Testis (tissue), 3 donors: ENCODE measurements around the gene AIRE. TPM values are rescaled to one million over a fixed set of nuclear protein-coding genes. Genes with fewer than 3 reads are reported as not detected.

Source experiments
- DNase-seq: peaks from one replicate; pipeline ENCODE4 v3.0.0-alpha.2; 2019
- H3K27ac ChIP-seq, 2 donors: fragments of 200-600 bp; sonication (generic); one replicate each; pipeline ENCODE4 v1.5.1; 2019
- H3K27me3 ChIP-seq: fragments of 200-600 bp; sonication (generic); one replicate; pipeline ENCODE4 v1.5.1; 2019
- H3K36me3 ChIP-seq: fragments of 200-600 bp; sonication (generic); one replicate; pipeline ENCODE4 v1.5.1; 2017; ENCODE audit warnings: low read depth; ENCODE audit errors: missing control alignments
- H3K4me1 ChIP-seq: fragments of 200-600 bp; sonication (generic); one replicate; pipeline ENCODE4 v1.5.1; 2019
- H3K4me3 ChIP-seq, 2 donors: fragments of 200-600 bp; sonication (generic); one replicate each; pipeline ENCODE4 v1.5.1; 2017 to 2019
- H3K9me3 ChIP-seq: fragments of 200-600 bp; sonication (generic); one replicate; pipeline ENCODE4 v1.5.1; 2017
- POLR2A ChIP-seq: fragments of 450-650 bp; IDR thresholded peaks from one replicate; pipeline ENCODE4 v1.6.1; 2017; ENCODE audit warnings: antibody characterized with exemption, mild to moderate bottlenecking, moderate library complexity
- WGBS, 2 donors: methylation state at CpG; one replicate each; pipeline ENCODE4 v1.1.5; 2018; 5-methylcytosine and 5-hydroxymethylcytosine counted together
- intact Hi-C: fragments of 100-400 bp; cut with DNase I; formaldehyde crosslinking; loops from one replicate; pipeline ENCODE4 v1.15.1; 2023; ENCODE audit warnings: low total_unique reads
- polyA plus RNA-seq: library from polyadenylated mRNA; stranded (reverse); fragments of 350-450 nt; fragmentation: Illumina TruSeq; extraction: RNeasy Lipid Tissue Mini Kit (QIAGEN cat#74804); gene quantifications from one replicate; pipeline ENCODE4 v1.2.3, GENCODE V29; 2014; ENCODE audit warnings: low read depth, low replicate concordance; ENCODE audit not compliant: insufficient read depth
- total RNA-seq, 2 donors: library from RNA; depleted of rRNA; stranded (reverse); fragments of >200 nt; gene quantifications; one replicate each; pipeline ENCODE4 v1.2.3, GENCODE V29; 2016
- TF ChIP-seq, protein P1 (sequence below), 3 experiments: fragments of 450-650 bp in 2 of 3; fragments of 200-600 bp in 1 of 3; sonication (generic) in 1 of 3; IDR thresholded peaks; one replicate each; pipeline ENCODE4 v1.5.1; 2016 to 2019; ENCODE audit warnings: antibody characterized with exemption in 3 of 3, mild to moderate bottlenecking in 2 of 3, moderate library complexity in 1 of 3

Gene AIRE
- total and polyA plus RNA-seq, 3 donors from 2014 or later = 0.16 to 0.68 (median 0.55) TPM

DNA sequence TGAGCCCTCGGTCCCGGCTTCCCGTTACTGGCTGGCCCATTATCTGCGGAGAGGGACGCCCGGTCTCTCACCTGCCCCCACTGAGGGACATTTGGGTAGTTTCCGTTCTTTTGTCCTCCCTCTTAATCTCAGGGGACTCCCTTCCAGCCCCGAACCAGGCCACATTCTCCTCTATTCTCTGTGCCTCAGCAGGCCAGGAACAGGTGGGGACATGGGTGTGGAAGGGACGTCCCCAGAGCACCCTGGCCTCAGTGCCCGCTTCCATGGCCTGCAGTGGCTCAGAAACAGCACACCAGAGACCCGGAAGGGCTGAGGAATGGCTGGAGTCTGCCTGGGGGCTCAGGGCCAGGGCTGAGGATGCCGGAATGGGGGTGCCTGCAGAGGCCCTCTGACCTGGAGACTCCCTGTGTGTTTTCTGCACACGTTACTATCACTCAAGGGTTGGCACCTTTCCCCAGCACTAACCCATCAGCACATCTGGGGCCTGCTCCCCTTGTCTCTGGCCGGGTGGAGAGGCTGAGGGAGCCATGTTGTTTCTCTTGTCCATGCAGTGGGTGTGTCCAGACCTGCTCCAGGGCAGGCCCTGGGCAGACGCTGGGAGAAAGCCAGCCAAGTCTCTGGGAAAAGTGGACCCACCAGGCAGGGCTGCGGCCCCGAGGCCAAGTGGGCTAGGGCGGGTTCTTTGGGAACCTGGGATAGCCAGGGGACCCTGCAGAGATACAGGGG is 14.0 kb upstream of the AIRE start:
- WGBS, 2 donors = 92% methylated on average over 14 to 18 of the region's 18 CpGs
- intact Hi-C loops = no loop called here
- no peaks in the 10 kb centered on the region for H3K36me3 ChIP-seq
- no peaks in the 10 kb centered on the region for H3K9me3 ChIP-seq
- TF ChIP-seq, protein P1, sequence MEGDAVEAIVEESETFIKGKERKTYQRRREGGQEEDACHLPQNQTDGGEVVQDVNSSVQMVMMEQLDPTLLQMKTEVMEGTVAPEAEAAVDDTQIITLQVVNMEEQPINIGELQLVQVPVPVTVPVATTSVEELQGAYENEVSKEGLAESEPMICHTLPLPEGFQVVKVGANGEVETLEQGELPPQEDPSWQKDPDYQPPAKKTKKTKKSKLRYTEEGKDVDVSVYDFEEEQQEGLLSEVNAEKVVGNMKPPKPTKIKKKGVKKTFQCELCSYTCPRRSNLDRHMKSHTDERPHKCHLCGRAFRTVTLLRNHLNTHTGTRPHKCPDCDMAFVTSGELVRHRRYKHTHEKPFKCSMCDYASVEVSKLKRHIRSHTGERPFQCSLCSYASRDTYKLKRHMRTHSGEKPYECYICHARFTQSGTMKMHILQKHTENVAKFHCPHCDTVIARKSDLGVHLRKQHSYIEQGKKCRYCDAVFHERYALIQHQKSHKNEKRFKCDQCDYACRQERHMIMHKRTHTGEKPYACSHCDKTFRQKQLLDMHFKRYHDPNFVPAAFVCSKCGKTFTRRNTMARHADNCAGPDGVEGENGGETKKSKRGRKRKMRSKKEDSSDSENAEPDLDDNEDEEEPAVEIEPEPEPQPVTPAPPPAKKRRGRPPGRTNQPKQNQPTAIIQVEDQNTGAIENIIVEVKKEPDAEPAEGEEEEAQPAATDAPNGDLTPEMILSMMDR (IDR thresholded peaks at IDR 0.05) = no peak
- no peak for TF ChIP-seq POLR2A
- H3K27ac ChIP-seq = no peak overlapping the region
- H3K4me3 ChIP-seq = no peak overlapping the region
- DNase-seq = no peak
- H3K27me3 ChIP-seq = no peaks in the 10 kb centered on the region
- no peaks in the 10 kb centered on the region for H3K4me1 ChIP-seq

DNA sequence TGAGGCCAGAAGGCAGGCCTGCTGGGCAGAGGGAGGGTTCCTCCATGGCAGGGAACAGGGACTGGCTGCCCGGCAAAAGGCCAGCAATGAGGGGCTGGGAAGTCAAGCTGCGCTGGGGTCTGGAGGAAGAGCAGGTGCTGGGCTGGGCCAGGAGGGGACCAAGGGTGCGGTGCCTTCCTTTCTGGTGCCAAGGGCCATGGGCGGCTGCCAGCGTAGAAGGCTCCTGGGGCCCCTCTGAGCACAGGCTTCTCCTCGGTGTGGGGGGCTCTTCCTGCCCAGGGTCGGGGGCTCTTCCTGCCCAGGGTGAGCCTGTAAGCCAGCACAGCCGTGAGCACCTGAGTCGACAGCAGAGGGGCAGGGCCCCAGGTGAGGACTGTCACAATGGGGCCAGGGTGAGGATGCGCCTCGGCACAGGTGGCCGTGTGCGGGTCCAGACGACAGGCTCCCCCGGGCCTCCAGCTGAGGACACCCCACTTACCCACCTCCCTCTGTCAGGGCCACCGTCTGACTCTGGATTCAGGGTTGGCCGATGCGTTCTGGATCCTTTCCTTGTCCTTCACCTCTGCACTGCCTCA is 13.3 kb upstream of the AIRE start:
- no peak overlapping the region for H3K4me3 ChIP-seq
- H3K9me3 ChIP-seq = no peaks in the 10 kb centered on the region
- H3K4me1 ChIP-seq = no peaks in the 10 kb centered on the region
- no peaks in the 10 kb centered on the region for H3K27me3 ChIP-seq
- H3K36me3 ChIP-seq = no peaks in the 10 kb centered on the region
- TF ChIP-seq POLR2A = no peak
- TF ChIP-seq, protein P1 (IDR thresholded peaks at IDR 0.05) = no peak
- no peak overlapping the region for H3K27ac ChIP-seq
- intact Hi-C loops = no loop called here
- DNase-seq = no peak
- 70 to 84% methylated on average over 9 to 18 of the region's 18 CpGs for WGBS, 2 donors

DNA sequence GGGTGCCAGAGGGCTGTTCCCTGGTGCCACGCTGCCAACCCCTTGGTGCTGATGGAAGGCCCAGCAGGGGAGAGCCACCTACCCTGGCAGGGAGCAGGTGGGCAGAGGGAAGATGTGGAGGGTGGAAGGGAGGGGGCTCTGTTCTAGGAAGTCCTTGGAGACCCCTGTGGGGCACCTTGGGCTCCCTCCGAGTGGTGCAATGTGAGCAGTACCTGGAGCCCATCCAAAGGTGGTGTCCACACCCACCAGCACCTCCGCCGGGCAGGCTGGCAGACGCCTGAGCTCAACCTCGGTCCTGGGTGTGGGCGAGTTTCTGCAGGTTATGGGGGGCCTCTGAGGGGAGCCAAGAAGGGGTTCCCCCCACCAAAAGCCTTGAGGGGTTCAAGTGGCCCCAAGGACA is 12.6 kb upstream of the AIRE start:
- whole genome bisulfite sequencing, 2 donors = 96 to 100% methylated on average over 2 to 7 of the region's 7 CpGs
- H3K27me3 ChIP-seq = no peaks in the 10 kb centered on the region

DNA sequence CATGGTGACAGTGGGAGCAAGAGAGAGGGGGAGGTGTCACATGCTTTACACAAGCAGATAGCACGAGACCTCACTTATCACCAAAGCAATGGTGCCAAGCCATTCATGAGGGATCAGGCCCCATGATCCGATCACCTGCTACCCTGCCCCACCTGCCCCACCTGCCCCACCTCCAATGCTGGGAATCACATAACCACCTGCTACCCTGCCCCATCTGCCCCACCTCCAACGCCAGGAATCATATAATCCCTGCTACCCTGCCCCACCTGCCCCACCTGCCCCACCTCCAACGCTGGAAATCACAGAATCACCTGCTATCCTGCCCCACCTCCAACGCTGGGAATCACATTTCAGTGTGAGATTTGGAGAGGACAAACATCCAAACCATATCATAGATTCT is 10.6 kb upstream of the AIRE start:
- TF ChIP-seq, protein P1 (IDR thresholded peaks at IDR 0.05) = no peak
- TF ChIP-seq POLR2A = no peak
- no peak overlapping the region for H3K4me3 ChIP-seq
- H3K36me3 ChIP-seq = no peaks in the 10 kb centered on the region
- no peaks in the 10 kb centered on the region for H3K4me1 ChIP-seq
- WGBS, 2 donors = 74 to 78% methylated on average over 5 of the region's 5 CpGs
- no peak for DNase-seq
- no peaks in the 10 kb centered on the region for H3K9me3 ChIP-seq
- intact Hi-C loops = no loop called here
- H3K27me3 ChIP-seq = no peaks in the 10 kb centered on the region
- H3K27ac ChIP-seq = no peak overlapping the region

More for the DNA sequence above, 12.6 kb upstream of the AIRE start:
- no peak for TF ChIP-seq POLR2A
- TF ChIP-seq, protein P1 (IDR thresholded peaks at IDR 0.05) = no peak
- Histone ChIP-seq H3K9me3 (no peaks in the 10 kb centered on the region), H3K27ac (no peak overlapping the region), H3K4me3 (no peak overlapping the region), H3K36me3 (no peaks in the 10 kb centered on the region), H3K4me1 (no peaks in the 10 kb centered on the region)
- intact Hi-C loops = no loop called here
- DNase-seq = no peak
